Kidney epithelial cell (primary cell): ENCODE measurements around the gene TMEM150A. TPM values are rescaled to one million over a fixed set of nuclear protein-coding genes. Genes with fewer than 3 reads are reported as not detected.
A peak's percentile ranks its signal among the peaks of the same experiment; 100 is the strongest.

Experiments
- DNase-seq: peaks from one replicate; pipeline ENCODE4 v3.0.0-alpha.2; 2010; ENCODE audit warnings: low read depth
- H3K27me3 ChIP-seq: 2 replicates; pipeline ENCODE4 v1.6.0; 2011; ENCODE audit warnings: low read length; ENCODE audit not compliant: control insufficient read depth, insufficient read depth
- H3K36me3 ChIP-seq: 2 replicates; pipeline ENCODE4 v1.5.1; 2011; ENCODE audit warnings: low read length; ENCODE audit not compliant: control insufficient read depth, insufficient read depth
- H3K4me3 ChIP-seq: 2 replicates; pipeline ENCODE4 v1.5.1; 2011; ENCODE audit warnings: low read depth, mild to moderate bottlenecking, control low read depth, low read length
- total RNA-seq: library from RNA; depleted of rRNA; stranded (reverse); fragments of >200 nt; gene quantifications from 2 replicates; pipeline ENCODE4 v1.2.3, GENCODE V29; 2015
- TF ChIP-seq, protein P1 (sequence below): IDR thresholded peaks from 2 replicates; pipeline ENCODE4 v1.5.1; 2011; ENCODE audit warnings: mild to moderate bottlenecking, moderate library complexity, low read length, control low read depth, inconsistent platforms; ENCODE audit not compliant: insufficient read depth, poor library complexity, severe bottlenecking

Gene TMEM150A
- total RNA-seq, 1 donor from 2014 or later: 19.1 TPM

DNA sequence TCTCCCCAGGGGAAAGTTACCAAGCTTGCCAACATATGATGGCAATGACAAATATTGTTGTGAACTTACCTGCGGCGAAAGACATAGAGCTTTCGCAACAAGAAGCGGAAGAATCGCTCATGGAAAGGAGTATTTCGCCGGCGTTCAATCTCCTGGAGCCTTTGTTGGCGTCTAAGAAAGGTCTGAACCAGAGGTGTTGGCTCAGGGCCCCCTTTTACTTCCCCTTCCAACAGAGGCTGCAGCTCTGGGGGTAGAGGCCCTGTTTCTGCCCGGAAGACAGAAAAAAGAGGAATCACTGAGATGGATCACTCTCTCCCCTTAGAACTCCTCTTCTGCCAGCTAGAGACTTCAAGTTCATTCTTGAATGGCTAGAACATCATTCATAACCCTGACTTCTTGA lies 52.0 kb downstream of the TMEM150A start:
- Histone ChIP-seq H3K27me3 (no peaks in the 10 kb centered on the region), H3K36me3 (peaks cover 6% of the 10 kb centered on the region), H3K4me3 (no peak overlapping the region)
- no peak for DNase-seq
- TF ChIP-seq, protein P1, sequence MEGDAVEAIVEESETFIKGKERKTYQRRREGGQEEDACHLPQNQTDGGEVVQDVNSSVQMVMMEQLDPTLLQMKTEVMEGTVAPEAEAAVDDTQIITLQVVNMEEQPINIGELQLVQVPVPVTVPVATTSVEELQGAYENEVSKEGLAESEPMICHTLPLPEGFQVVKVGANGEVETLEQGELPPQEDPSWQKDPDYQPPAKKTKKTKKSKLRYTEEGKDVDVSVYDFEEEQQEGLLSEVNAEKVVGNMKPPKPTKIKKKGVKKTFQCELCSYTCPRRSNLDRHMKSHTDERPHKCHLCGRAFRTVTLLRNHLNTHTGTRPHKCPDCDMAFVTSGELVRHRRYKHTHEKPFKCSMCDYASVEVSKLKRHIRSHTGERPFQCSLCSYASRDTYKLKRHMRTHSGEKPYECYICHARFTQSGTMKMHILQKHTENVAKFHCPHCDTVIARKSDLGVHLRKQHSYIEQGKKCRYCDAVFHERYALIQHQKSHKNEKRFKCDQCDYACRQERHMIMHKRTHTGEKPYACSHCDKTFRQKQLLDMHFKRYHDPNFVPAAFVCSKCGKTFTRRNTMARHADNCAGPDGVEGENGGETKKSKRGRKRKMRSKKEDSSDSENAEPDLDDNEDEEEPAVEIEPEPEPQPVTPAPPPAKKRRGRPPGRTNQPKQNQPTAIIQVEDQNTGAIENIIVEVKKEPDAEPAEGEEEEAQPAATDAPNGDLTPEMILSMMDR: no peak

DNA sequence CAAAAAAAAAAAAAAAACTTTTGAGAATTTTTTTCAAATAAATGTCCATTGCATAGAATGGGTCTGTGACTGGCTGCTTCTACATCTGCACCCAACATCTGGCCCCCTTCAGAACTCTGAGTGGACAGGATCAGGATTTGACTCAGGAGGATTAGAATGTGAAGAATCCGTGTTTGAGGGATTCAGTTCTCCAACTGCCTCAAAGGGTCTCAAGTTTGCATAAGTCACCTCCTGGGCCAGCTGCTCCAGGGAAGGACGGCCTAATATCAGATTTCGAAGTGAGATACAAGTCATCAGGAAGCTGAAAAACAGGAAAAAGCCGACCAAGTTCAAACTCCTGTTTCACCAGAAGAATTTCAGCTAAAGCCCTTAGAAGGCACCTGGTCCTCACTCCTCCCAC lies 52.7 kb downstream of the TMEM150A start:
- TF ChIP-seq, protein P1: no peak
- Histone ChIP-seq H3K36me3 (peaks cover 5% of the 10 kb centered on the region), H3K27me3 (no peaks in the 10 kb centered on the region), H3K4me3 (no peak overlapping the region)
- peak; percentile 56 for DNase-seq

DNA sequence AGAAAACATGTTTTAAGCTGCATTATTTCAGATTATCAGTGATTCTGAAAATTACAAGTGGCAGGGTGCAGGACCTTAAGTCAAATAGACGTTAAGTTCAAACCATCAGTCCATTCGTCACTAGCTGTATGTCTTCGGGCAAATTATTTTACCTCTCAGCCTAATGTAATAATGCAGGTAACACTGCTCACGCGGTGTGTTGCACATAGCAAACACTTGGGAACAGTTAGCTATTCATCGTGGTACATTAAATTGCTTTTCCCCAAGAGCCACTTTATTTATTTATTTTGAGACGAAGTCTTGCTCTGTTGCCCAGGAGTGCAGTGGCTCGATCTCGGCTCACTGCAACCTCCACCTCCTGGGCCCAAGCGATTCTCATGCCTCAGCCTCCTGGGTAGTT lies 53.4 kb downstream of the TMEM150A start:
- TF ChIP-seq, protein P1: no peak
- H3K27me3 ChIP-seq: no peaks in the 10 kb centered on the region
- no peak overlapping the region for H3K4me3 ChIP-seq
- no peak for DNase-seq
- H3K36me3 ChIP-seq: peaks cover 6% of the 10 kb centered on the region

DNA sequence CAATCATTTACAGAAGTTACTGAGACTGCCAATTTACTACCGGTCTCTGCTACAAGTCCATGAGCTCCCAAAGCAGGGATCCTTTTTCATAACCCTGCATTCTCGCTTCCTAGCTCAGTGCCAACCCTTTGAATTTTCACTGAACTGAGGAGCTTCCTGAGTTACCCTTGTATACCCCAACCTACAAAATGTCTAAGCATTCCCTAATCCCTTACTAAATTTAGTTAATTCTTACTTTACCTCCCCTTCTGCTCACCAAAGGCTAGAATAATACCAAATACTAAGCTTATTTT lies 53.9 kb downstream of the TMEM150A start:
- Histone ChIP-seq H3K27me3 (no peaks in the 10 kb centered on the region), H3K4me3 (no peak overlapping the region), H3K36me3 (peaks cover 5% of the 10 kb centered on the region)
- TF ChIP-seq, protein P1: no peak
- DNase-seq: no peak

Other genes with a start within 250 kb of the TMEM150A start
- 29.6 and 31.6 TPM in 2 replicates for gene RETSAT, start 248.2 kb downstream of the TMEM150A start, total RNA-seq
- gene ELMOD3, start 247.9 kb downstream of the TMEM150A start, total RNA-seq: 19.9 and 22.3 TPM in 2 replicates
- 260 and 284 TPM in 2 replicates for gene CAPG, start 192.3 kb downstream of the TMEM150A start, total RNA-seq
- 0.27 TPM in 1 of 2 replicates, not detected in the other for gene SH2D6, start 184.0 kb downstream of the TMEM150A start, total RNA-seq
- 147 and 160 TPM in 2 replicates for gene MAT2A, start 63.5 kb downstream of the TMEM150A start, total RNA-seq
- gene GGCX, start 41.2 kb downstream of the TMEM150A start, total RNA-seq: 25.7 and 37.0 TPM in 2 replicates
- gene VAMP8, start 25.1 kb downstream of the TMEM150A start, total RNA-seq: 42.3 and 53.5 TPM in 2 replicates
- gene VAMP5, start 18.3 kb downstream of the TMEM150A start, total RNA-seq: 16.5 and 28.5 TPM in 2 replicates
- gene RNF181, start 7.0 kb downstream of the TMEM150A start, total RNA-seq: 220 and 271 TPM in 2 replicates
- 12.6 and 12.8 TPM in 2 replicates for gene C2orf68, start 9.4 kb upstream of the TMEM150A start, total RNA-seq
- gene USP39, start 13.5 kb upstream of the TMEM150A start, total RNA-seq: 56.8 and 86.4 TPM in 2 replicates
- not detected in 2 replicates for gene SFTPB, start 65.5 kb upstream of the TMEM150A start, total RNA-seq
- gene GNLY, start 91.7 kb upstream of the TMEM150A start, total RNA-seq: not detected in 2 replicates
- 0.41 and 1.0 TPM in 2 replicates for gene ATOH8, start 151.3 kb upstream of the TMEM150A start, total RNA-seq